PC-9 (cell line): ENCODE results near the gene DNAJC18.

Experiments used
- CTCF ChIP-seq: fragments of 200-600 bp; sonication (generic); conservative IDR thresholded peaks from 2 replicates; pipeline ENCODE4 v1.6.1; 2017; ENCODE audit warnings: mixed run types, antibody characterized with exemption, mild to moderate bottlenecking, moderate library complexity
- EZH2 ChIP-seq: fragments of 200-600 bp; sonication (generic); IDR thresholded peaks from 2 replicates; pipeline ENCODE4 v1.8.0; 2017; ENCODE audit warnings: antibody characterized with exemption, low read depth

DNA sequence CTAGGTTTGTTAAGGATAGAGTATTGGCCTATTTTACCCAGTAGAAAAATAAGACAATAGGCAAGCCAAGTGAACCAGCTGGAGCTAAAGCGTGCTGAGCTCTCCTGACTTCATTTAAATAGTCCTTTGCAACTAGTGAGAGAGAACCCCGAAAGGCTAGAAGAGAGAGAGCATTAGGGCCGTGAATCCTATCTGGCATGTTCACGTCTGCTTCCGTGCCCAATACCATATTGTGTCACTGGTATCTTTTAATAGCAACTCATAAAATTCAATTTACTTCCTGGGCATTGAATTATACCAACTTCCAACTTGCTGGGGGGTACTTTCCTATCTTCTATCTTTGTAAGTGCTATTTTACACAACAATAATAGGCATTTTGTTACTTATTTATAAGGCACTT, 13.8 kb downstream of the DNAJC18 start:
- TF ChIP-seq CTCF, result no peak
- TF ChIP-seq EZH2, result no peak
